ENCODE results near the gene DCC. TPM values are rescaled to one million over a fixed set of nuclear protein-coding genes. Genes with fewer than 3 reads are reported as not detected.

The DCC gene
- total RNA-seq, 1 experiment from 2014 or later = not detected

DNA sequence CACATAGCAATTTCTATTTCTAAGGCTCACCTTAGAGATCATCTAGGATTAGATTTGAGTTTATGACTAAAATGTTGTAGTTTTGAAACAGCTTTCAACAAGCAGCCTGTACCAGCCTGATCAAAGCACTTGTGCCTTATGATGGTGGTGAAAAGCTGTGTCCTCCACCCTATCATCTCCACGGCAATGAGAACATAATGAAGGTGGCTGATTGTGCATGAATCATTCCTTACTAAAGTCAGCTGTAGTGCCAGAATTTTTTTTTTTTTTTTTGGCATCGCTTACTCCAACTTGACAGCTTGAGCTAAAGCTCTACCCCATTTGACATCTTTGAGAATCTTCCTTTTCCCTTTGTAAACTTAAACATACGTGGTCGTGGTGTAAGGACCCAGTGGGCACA lies 86.0 kb downstream of the DCC start:
- CTCF ChIA-PET = interaction anchor here (0.8 to 1.2 kb wide), 2 partner anchors 12 to 86 kb away, joined by 3 to 4 read pairs; no protein-coding TSS in a partner anchor
- H3K4me1 Mint-ChIP-seq (ENCODE audit: insufficient read depth, unreplicated experiment) = no peaks in the 10 kb centered on the region
- H3K4me3 Mint-ChIP-seq (ENCODE audit: unreplicated experiment) = no peak overlapping the region
- TF ChIP-seq, protein P1, sequence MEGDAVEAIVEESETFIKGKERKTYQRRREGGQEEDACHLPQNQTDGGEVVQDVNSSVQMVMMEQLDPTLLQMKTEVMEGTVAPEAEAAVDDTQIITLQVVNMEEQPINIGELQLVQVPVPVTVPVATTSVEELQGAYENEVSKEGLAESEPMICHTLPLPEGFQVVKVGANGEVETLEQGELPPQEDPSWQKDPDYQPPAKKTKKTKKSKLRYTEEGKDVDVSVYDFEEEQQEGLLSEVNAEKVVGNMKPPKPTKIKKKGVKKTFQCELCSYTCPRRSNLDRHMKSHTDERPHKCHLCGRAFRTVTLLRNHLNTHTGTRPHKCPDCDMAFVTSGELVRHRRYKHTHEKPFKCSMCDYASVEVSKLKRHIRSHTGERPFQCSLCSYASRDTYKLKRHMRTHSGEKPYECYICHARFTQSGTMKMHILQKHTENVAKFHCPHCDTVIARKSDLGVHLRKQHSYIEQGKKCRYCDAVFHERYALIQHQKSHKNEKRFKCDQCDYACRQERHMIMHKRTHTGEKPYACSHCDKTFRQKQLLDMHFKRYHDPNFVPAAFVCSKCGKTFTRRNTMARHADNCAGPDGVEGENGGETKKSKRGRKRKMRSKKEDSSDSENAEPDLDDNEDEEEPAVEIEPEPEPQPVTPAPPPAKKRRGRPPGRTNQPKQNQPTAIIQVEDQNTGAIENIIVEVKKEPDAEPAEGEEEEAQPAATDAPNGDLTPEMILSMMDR (IDR thresholded peaks at IDR 0.05; ENCODE audit: unreplicated experiment) = no peak
- no peaks in the 10 kb centered on the region for H3K27me3 Mint-ChIP-seq (ENCODE audit: insufficient read depth, unreplicated experiment)
- no peak for DNase-seq (ENCODE audit: unreplicated experiment)
- H3K27ac Mint-ChIP-seq (ENCODE audit: low read depth, unreplicated experiment) = no peak overlapping the region
- BruUV-seq (replicated peaks) = no TSS peak
- intact Hi-C loops (cut with micrococcal nuclease) = no loop called here
- no peaks in the 10 kb centered on the region for H3K36me3 Mint-ChIP-seq (ENCODE audit: insufficient read depth, unreplicated experiment)
- POLR2A ChIA-PET = no interaction called here
- peaks cover 39% of the 10 kb centered on the region for H3K9me3 Mint-ChIP-seq (ENCODE audit: unreplicated experiment)

DNA sequence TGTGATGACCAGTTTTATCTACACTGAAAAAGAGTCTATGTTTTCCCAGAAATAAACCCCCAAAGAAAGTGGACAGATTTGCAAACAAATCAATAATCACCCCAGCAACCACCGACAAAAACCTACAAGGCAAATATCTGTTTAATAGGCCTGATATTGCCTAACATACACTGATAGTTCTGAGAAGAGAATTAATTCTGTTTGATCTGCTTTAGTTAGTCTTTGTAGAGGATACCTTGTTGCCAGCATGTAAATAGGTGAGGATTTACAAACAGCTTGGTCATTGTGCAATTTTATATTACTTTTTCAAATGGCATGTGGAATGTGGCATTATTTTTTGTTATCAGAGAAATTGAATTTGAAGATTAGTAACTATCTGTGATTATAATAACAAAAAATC lies 86.5 kb downstream of the DCC start:
- ChIA-PET CTCF (interaction anchor here (0.5 to 1.2 kb wide), 3 partner anchors 12 to 390 kb away, joined by 3 to 4 read pairs (median 3); no protein-coding TSS in a partner anchor), POLR2A (no interaction called here)
- Mint-ChIP-seq H3K9me3 (ENCODE audit: unreplicated experiment) (peaks cover 35% of the 10 kb centered on the region), H3K4me1 (ENCODE audit: insufficient read depth, unreplicated experiment) (no peaks in the 10 kb centered on the region), H3K27me3 (ENCODE audit: insufficient read depth, unreplicated experiment) (no peaks in the 10 kb centered on the region), H3K27ac (ENCODE audit: low read depth, unreplicated experiment) (no peak overlapping the region), H3K4me3 (ENCODE audit: unreplicated experiment) (no peak overlapping the region), H3K36me3 (ENCODE audit: insufficient read depth, unreplicated experiment) (no peaks in the 10 kb centered on the region)
- DNase-seq (ENCODE audit: unreplicated experiment) = no peak
- intact Hi-C loops (cut with micrococcal nuclease) = no loop called here
- BruUV-seq (replicated peaks) = no TSS peak
- TF ChIP-seq, protein P1 (IDR thresholded peaks at IDR 0.05; ENCODE audit: unreplicated experiment) = no peak

DNA sequence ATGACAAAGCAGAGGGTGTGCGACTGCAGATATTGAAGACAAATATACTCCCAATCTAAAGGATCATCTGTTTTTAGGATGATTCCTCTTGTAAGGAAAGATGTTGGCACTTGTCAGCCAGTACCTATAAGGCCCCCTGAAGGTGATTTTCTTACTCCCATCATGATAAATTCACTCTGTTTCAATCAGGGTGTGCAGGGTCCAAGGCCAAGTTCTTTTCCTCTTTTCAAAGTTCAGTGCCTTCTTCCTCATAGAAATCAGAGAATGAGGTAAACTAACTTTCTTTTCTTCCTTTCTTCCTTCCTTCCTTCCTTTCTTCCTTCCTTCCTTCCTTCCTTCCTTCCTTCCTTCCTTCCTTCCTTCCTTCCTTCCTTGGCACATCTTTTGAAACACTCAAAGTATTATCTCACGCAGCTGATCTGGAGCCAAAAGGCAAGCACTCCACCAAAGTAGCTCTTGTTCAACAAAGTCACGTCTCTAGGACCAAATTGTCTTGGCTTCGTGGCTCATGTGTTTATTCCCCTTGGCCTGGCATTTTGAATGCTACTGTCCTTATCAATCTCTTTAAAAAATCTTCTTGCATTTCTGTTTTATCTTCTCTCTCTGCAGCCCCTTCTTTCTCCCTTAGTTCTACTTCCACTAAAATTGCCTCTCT lies 87.7 kb downstream of the DCC start:
- H3K36me3 Mint-ChIP-seq (ENCODE audit: insufficient read depth, unreplicated experiment) = no peaks in the 10 kb centered on the region
- no peaks in the 10 kb centered on the region for H3K27me3 Mint-ChIP-seq (ENCODE audit: insufficient read depth, unreplicated experiment)
- no peak overlapping the region for H3K4me3 Mint-ChIP-seq (ENCODE audit: unreplicated experiment)
- no peaks in the 10 kb centered on the region for H3K4me1 Mint-ChIP-seq (ENCODE audit: insufficient read depth, unreplicated experiment)
- ChIA-PET CTCF (no interaction called here), POLR2A (interaction anchor here (0.6 kb wide), 1 partner anchor 33 kb away, joined by 4 read pairs; no protein-coding TSS in a partner anchor)
- TF ChIP-seq, protein P1 (IDR thresholded peaks at IDR 0.05; ENCODE audit: unreplicated experiment) = no peak
- no peak overlapping the region for H3K27ac Mint-ChIP-seq (ENCODE audit: low read depth, unreplicated experiment)
- H3K9me3 Mint-ChIP-seq (ENCODE audit: unreplicated experiment) = peaks cover 36% of the 10 kb centered on the region
- no TSS peak for BruUV-seq (replicated peaks)
- intact Hi-C loops (cut with micrococcal nuclease) = no loop called here
- DNase-seq (ENCODE audit: unreplicated experiment) = no peak

DNA sequence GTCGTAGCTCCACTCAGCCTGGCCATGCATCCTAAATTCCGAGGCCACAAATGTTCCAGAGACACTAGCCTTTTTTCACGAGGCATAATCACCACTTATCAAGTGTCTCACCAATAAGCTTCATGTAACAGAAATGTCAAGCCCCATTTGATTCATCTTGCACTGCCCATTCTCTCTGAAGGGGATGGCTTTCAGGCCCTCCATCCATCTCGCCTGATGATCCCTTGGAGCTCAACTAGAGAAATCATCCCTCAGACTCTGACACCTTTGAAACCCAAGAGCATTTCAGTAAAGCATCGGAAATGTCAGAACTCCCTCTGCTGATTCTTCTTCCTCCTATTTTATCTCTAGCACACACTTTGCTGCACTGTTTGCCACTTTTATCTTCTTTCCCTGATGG lies 91.7 kb downstream of the DCC start:
- ChIA-PET POLR2A (no interaction called here), CTCF (interaction anchor here (0.6 kb wide), 3 partner anchors 72 to 1321 kb away, joined by 4 to 5 read pairs (median 4); no protein-coding TSS in a partner anchor)
- no peak overlapping the region for H3K4me3 Mint-ChIP-seq (ENCODE audit: unreplicated experiment)
- H3K27ac Mint-ChIP-seq (ENCODE audit: low read depth, unreplicated experiment) = no peak overlapping the region
- intact Hi-C loops (cut with micrococcal nuclease) = no loop called here
- no peaks in the 10 kb centered on the region for H3K36me3 Mint-ChIP-seq (ENCODE audit: insufficient read depth, unreplicated experiment)
- TF ChIP-seq, protein P1 (IDR thresholded peaks at IDR 0.05; ENCODE audit: unreplicated experiment) = no peak
- H3K4me1 Mint-ChIP-seq (ENCODE audit: insufficient read depth, unreplicated experiment) = no peaks in the 10 kb centered on the region
- DNase-seq (ENCODE audit: unreplicated experiment) = no peak
- H3K9me3 Mint-ChIP-seq (ENCODE audit: unreplicated experiment) = peaks cover 56% of the 10 kb centered on the region
- no peaks in the 10 kb centered on the region for H3K27me3 Mint-ChIP-seq (ENCODE audit: insufficient read depth, unreplicated experiment)
- BruUV-seq (replicated peaks) = no TSS peak

Measured in MCF 10A (cell line).